Activated naive CD8-positive, alpha-beta T cell treated with anti-CD3 and anti-CD28 coated beads for 36 hours (primary cell): Measurements from ENCODE around the gene ZNRF3. TPM values are rescaled to one million over a fixed set of nuclear protein-coding genes. Genes with fewer than 3 reads are reported as not detected.

Source experiments
- DNase-seq: peaks from one replicate; pipeline ENCODE4 v3.0.0; 2021
- H3K27ac Mint-ChIP-seq: one replicate; pipeline ENCODE4 v1.8.0; 2022; ENCODE audit warnings: mild to moderate bottlenecking, moderate library complexity, mixed read lengths
- H3K27me3 Mint-ChIP-seq: one replicate; pipeline ENCODE4 v1.8.0; 2022; ENCODE audit warnings: mild to moderate bottlenecking, mixed read lengths
- H3K36me3 Mint-ChIP-seq: one replicate; pipeline ENCODE4 v1.8.0; 2021; ENCODE audit warnings: mild to moderate bottlenecking, mixed read lengths
- H3K4me1 Mint-ChIP-seq: one replicate; pipeline ENCODE4 v1.8.0; 2021; ENCODE audit warnings: mixed read lengths
- H3K4me3 Mint-ChIP-seq: one replicate; pipeline ENCODE4 v1.8.0; 2022; ENCODE audit warnings: mild to moderate bottlenecking, moderate library complexity, mixed read lengths
- H3K9me3 Mint-ChIP-seq: one replicate; pipeline ENCODE4 v1.8.0; 2022; ENCODE audit warnings: mixed read lengths
- total RNA-seq, 2 experiments: library from RNA; stranded (reverse); gene quantifications; one replicate each; pipeline ENCODE4 v1.2.3, GENCODE V29; 2021

The ZNRF3 gene
- total RNA-seq, 2 experiments from 2014 or later: 2.2 to 2.4 TPM

GRCh38 chr22:29093501-29094300 lies 210.3 kb downstream of the ZNRF3 start:
- peaks cover 13% of the 10 kb centered on the region for H3K27me3 Mint-ChIP-seq
- H3K36me3 Mint-ChIP-seq: no peaks in the 10 kb centered on the region
- H3K9me3 Mint-ChIP-seq: no peaks in the 10 kb centered on the region

GRCh38 chr22:29095459-29095858 lies 212.1 kb downstream of the ZNRF3 start:
- H3K36me3 Mint-ChIP-seq: no peaks in the 10 kb centered on the region
- H3K4me1 Mint-ChIP-seq: no peaks in the 10 kb centered on the region
- H3K27ac Mint-ChIP-seq: no peak overlapping the region
- no peak overlapping the region for H3K4me3 Mint-ChIP-seq
- no peak for DNase-seq
- no peaks in the 10 kb centered on the region for H3K27me3 Mint-ChIP-seq
- no peaks in the 10 kb centered on the region for H3K9me3 Mint-ChIP-seq

More at GRCh38 chr22:29093501-29094300, 210.3 kb downstream of the ZNRF3 start:
- no peak for DNase-seq
- H3K4me3 Mint-ChIP-seq: no peak overlapping the region
- no peak overlapping the region for H3K27ac Mint-ChIP-seq
- no peaks in the 10 kb centered on the region for H3K4me1 Mint-ChIP-seq

DNA sequence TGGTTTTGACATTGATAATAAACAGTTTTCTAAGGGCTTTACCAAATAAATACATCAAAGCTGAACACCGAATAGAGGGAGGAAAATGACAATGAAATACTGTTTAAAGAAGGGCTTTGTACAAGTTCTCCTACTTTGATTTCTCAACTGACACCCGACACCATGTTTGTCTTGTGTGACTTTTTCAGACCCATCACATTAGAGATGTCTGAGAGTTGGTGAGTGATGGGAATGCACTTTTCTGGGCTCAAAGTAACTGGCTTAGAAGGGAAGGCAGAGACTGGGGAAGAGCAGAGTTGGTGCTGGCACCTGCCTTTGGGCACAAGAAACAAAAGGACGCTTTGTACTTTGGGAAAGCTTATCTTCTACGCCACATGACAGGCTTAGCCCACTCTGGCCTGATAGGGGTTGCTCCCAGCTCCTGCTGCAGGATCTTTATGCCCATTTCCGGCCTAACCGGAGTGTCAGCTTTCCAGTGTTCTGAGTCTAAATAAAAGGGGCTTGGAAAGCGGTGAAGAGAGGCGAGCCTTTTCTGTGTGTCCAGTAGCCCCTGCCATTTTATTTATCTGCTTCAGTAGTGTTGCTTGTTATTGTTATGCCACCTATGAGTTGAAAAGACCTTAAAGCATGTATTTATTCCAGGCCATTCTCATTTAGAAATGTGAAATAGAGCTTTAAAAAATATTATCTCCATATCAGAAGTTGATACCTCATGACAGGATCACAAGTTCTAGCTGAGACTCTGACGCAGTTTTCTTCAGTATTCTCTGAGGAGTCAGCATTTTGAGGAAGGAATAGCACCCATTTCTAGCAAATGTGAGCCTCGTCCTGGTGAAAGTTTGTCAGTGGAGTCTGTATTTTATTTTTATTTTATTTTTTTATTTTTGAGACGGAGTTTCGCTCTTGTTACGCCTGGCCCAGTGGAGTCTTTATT lies 213.6 kb downstream of the ZNRF3 start:
- Mint-ChIP-seq H3K27ac (no peak overlapping the region), H3K9me3 (no peaks in the 10 kb centered on the region), H3K4me1 (no peaks in the 10 kb centered on the region), H3K36me3 (no peaks in the 10 kb centered on the region), H3K4me3 (no peak overlapping the region), H3K27me3 (no peaks in the 10 kb centered on the region)
- no peak for DNase-seq

- no peak overlapping the region for H3K27ac Mint-ChIP-seq
- H3K36me3 Mint-ChIP-seq: no peaks in the 10 kb centered on the region
- no peaks in the 10 kb centered on the region for H3K9me3 Mint-ChIP-seq
- DNase-seq: no peak
- H3K27me3 Mint-ChIP-seq: no peaks in the 10 kb centered on the region
- H3K4me1 Mint-ChIP-seq: no peaks in the 10 kb centered on the region
- no peak overlapping the region for H3K4me3 Mint-ChIP-seq
Observed at GRCh38 chr22:29098296-29098695, 214.9 kb downstream of the ZNRF3 start.

DNA sequence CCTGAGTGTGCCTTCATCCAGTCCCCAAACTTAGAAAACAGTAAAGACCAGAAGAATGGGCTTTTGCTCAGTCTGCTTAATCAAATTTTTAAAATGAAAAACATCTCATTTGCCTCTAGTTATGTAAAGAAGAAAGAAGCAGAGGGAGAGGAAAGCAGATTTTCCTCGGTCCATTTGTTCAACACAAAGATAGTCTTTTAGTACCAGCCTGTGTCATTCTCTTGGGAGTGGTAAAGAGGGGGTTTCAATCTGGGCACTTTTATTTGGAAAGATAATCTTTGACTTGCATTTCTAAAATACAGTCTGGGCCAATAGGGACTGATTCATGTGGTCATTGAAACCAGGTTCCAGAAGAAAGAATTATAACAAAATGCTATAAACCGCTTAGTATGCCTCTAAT lies 218.9 kb downstream of the ZNRF3 start:
- Mint-ChIP-seq H3K36me3 (no peaks in the 10 kb centered on the region), H3K27me3 (no peaks in the 10 kb centered on the region), H3K9me3 (no peaks in the 10 kb centered on the region), H3K4me1 (no peaks in the 10 kb centered on the region), H3K27ac (no peak overlapping the region), H3K4me3 (no peak overlapping the region)
- DNase-seq: no peak

DNA sequence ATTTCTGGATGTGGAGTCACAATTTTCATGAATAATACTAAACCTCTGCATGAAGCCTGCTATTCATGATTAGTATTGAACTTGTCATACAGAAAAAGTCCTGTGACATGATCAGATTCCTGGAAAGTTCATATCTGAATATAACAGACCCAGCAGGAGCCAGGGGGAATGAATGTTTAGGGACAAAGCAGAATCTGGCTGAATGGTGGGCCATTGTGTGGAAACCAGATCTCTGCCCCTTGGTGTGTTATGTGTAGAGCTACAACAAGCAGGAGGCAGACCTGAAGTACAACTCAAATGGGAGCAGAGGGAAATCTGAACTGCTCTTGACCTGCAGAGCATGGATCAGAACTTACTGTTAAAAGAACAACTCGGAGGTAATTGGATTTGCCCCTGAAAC lies 219.7 kb downstream of the ZNRF3 start:
- no peak overlapping the region for H3K4me3 Mint-ChIP-seq
- no peaks in the 10 kb centered on the region for H3K27me3 Mint-ChIP-seq
- no peak for DNase-seq
- H3K9me3 Mint-ChIP-seq: no peaks in the 10 kb centered on the region
- no peaks in the 10 kb centered on the region for H3K36me3 Mint-ChIP-seq
- no peak overlapping the region for H3K27ac Mint-ChIP-seq
- no peaks in the 10 kb centered on the region for H3K4me1 Mint-ChIP-seq

DNA sequence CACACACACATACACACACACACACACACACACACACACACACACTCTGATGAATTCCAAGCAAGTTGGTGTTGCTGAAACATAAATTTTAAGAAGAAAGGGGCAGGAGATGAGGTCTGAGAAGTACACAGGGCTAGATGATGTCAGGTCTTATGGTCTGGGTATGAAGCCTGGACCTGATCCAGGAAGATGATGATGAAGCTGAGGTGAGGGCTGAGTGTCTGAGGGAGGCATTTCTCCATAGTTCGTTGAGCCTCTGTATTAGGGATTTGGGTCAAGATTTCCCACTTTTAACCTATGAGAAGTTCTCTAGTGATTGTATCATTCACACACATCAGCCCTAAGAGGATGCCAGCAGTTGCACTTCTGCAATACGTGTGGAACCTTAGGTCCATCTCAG lies 222.1 kb downstream of the ZNRF3 start:
- Mint-ChIP-seq H3K9me3 (no peaks in the 10 kb centered on the region), H3K27me3 (no peaks in the 10 kb centered on the region), H3K36me3 (no peaks in the 10 kb centered on the region), H3K4me3 (no peak overlapping the region), H3K27ac (no peak overlapping the region), H3K4me1 (no peaks in the 10 kb centered on the region)
- DNase-seq: no peak

DNA sequence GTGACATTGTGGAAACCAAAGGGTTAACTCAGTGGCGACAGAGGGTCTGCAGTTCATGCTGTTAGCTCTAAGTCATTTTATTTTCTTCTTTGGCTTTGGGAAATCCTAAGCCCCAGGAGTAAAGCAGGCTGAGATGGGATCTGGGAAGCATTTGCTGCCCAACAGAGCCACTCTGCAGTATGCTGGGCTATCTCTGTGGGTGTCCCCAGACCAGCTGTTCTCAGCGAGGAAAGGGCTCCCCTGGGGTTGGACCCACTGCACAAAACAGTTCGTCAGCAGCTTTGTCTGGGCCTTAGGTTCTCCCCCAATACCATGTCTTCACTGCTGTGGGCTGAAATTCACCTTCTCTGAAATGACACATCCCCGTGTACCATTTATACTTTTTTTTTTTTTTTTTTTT lies 223.5 kb downstream of the ZNRF3 start:
- Mint-ChIP-seq H3K27ac (no peak overlapping the region), H3K27me3 (no peaks in the 10 kb centered on the region), H3K4me3 (no peak overlapping the region), H3K9me3 (no peaks in the 10 kb centered on the region), H3K4me1 (no peaks in the 10 kb centered on the region), H3K36me3 (no peaks in the 10 kb centered on the region)
- DNase-seq: no peak

Other genes starting within 250 kb of the ZNRF3 start
- 1 to 10 TPM; 1.0 to 1.9 TPM for gene TTC28, start 203.7 kb upstream of the ZNRF3 start, total RNA-seq
- 10 to 100 TPM; 11.2 to 11.8 TPM for gene CHEK2, start 141.8 kb upstream of the ZNRF3 start, total RNA-seq
- gene HSCB, start 141.5 kb upstream of the ZNRF3 start, total RNA-seq: 10 to 100 TPM; 16.7 to 17.0 TPM
- 10 to 100 TPM; 27.6 to 29.2 TPM for gene CCDC117, start 110.9 kb upstream of the ZNRF3 start, total RNA-seq
- 100 to 1,000 TPM; 111 TPM for gene XBP1, start 83.0 kb upstream of the ZNRF3 start, total RNA-seq
- not detected for gene C22orf31, start 178.3 kb downstream of the ZNRF3 start, total RNA-seq
- gene KREMEN1, start 189.5 kb downstream of the ZNRF3 start, total RNA-seq: under 1 TPM; 0.28 to 0.29 TPM